ENCODE data around the gene TOMM5. TPM values are rescaled to one million over a fixed set of nuclear protein-coding genes. Genes with fewer than 3 reads are reported as not detected.

Gene TOMM5
- total RNA-seq, 2 donors from 2014 or later = 59.9 to 112 TPM

DNA sequence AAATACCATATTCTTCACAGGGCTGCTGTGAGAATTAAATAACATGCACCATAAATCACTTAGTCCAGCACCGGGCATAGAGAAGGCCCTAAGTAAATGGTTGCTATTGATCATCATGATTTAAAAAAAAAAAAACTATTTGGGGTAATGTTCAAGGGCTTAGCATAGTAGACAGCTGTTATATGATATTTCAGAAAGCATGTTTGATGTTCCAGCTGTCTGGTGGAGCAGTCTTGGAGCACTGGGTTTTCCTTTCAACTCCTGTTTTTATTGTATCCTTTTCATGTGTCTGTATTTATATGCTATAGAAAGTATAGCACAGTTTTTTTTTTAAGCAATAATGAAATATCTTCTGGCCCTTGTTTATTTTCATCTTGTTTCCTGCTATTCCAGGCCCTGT lies 28.0 kb upstream of the TOMM5 start:
- intact Hi-C loops (cut with DNase I) = no loop called here
- Histone ChIP-seq H3K36me3 (no peaks in the 10 kb centered on the region), H3K27me3 (no peaks in the 10 kb centered on the region), H3K9me3 (no peaks in the 10 kb centered on the region), H3K9ac (ENCODE audit: low read depth in 2 of 2, low read length in 2 of 2) (no peak overlapping the region), H3K27ac (no peak overlapping the region), H3K4me3 (no peak overlapping the region), H3K4me1 (no peaks in the 10 kb centered on the region)
- no peak for DNase-seq
- no peak for TF ChIP-seq CTCF (IDR thresholded peaks at IDR 0.05)

DNA sequence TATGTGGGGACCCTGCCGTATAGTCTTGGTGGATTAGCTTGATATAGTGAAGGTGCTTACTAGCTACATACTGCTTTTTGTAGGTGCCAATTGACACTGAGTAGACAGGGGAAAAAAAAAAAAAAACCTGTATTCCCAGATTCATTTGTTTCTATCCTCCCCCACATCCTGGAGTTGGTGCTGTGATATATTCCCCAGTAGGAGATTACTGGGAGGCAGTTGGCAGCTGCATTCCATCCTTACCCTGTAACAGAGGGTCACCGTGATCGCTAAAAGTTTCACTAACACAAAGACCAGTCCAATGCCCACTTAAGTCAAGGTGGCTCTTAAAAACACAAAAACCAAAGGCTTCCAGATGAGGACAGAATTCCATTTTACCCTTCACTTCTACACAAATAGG lies 27.4 kb upstream of the TOMM5 start:
- no peak for DNase-seq
- no peak overlapping the region for H3K27ac ChIP-seq
- H3K9me3 ChIP-seq = no peaks in the 10 kb centered on the region
- no peaks in the 10 kb centered on the region for H3K36me3 ChIP-seq
- no peak overlapping the region for H3K9ac ChIP-seq (ENCODE audit: low read depth in 2 of 2, low read length in 2 of 2)
- no peaks in the 10 kb centered on the region for H3K27me3 ChIP-seq
- TF ChIP-seq CTCF (IDR thresholded peaks at IDR 0.05) = no peak
- H3K4me3 ChIP-seq = no peak overlapping the region
- intact Hi-C loops (cut with DNase I) = no loop called here
- no peaks in the 10 kb centered on the region for H3K4me1 ChIP-seq

DNA sequence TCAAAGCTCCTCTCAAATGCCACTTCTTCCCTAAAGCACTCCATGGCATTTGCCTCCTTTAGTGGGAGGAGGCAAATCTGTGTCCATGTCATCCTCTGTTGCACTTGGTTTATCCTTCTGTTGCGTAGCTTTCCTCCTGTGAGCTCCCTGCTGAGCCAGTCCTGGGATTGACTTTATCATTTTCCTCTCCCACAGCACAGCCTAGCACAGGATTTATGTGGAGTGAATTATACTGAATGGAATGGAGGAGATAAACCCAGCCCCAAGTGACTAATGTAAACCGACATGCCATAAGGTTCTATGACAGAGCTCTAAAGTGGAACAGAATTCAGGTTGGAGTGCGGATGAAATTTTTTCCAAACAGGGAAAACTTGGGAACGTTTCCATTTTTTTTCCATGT lies 26.4 kb upstream of the TOMM5 start:
- H3K4me3 ChIP-seq = no peak overlapping the region
- no peak overlapping the region for H3K27ac ChIP-seq
- no peaks in the 10 kb centered on the region for H3K27me3 ChIP-seq
- H3K36me3 ChIP-seq = no peaks in the 10 kb centered on the region
- intact Hi-C loops (cut with DNase I) = no loop called here
- no peaks in the 10 kb centered on the region for H3K4me1 ChIP-seq
- DNase-seq = no peak
- TF ChIP-seq CTCF (IDR thresholded peaks at IDR 0.05) = no peak
- H3K9me3 ChIP-seq = no peaks in the 10 kb centered on the region
- H3K9ac ChIP-seq (ENCODE audit: low read depth in 2 of 2, low read length in 2 of 2) = no peak overlapping the region

DNA sequence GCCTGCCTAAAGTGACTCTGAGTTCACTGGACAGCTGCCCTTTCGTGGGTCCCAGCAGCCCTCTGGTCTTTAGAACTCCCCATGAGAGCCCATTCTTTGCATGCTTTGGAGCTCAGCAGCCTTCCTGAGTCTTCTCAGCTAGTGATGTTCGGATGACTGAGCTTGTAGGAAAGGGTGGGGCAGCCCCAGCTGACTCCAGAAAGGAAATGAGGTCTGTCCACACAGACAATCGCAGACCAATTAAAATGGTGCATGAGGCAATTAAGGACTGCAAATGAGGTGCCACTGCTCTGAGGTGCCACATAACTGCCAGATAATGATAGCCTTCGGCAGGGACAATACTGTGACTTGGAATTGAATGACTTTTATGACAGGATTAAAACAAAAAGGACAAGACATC lies 25.4 kb upstream of the TOMM5 start:
- Histone ChIP-seq H3K9ac (ENCODE audit: low read depth in 2 of 2, low read length in 2 of 2) (no peak overlapping the region), H3K27ac (no peak overlapping the region), H3K4me1 (no peaks in the 10 kb centered on the region), H3K36me3 (no peaks in the 10 kb centered on the region), H3K27me3 (no peaks in the 10 kb centered on the region), H3K4me3 (no peak overlapping the region), H3K9me3 (no peaks in the 10 kb centered on the region)
- TF ChIP-seq CTCF (IDR thresholded peaks at IDR 0.05) = no peak
- intact Hi-C loops (cut with DNase I) = no loop called here
- DNase-seq = no peak

- H3K36me3 ChIP-seq = no peaks in the 10 kb centered on the region
- no peak overlapping the region for H3K9ac ChIP-seq (ENCODE audit: low read depth in 2 of 2, low read length in 2 of 2)
- intact Hi-C loops (cut with DNase I) = no loop called here
- no peaks in the 10 kb centered on the region for H3K27me3 ChIP-seq
- no peak for TF ChIP-seq CTCF (IDR thresholded peaks at IDR 0.05)
- H3K9me3 ChIP-seq = no peaks in the 10 kb centered on the region
- H3K27ac ChIP-seq = no peak overlapping the region
- DNase-seq = no peak
- no peaks in the 10 kb centered on the region for H3K4me1 ChIP-seq
- H3K4me3 ChIP-seq = no peak overlapping the region
Observed at GRCh38 chr9:37617161-37617560, 24.8 kb upstream of the TOMM5 start.

DNA sequence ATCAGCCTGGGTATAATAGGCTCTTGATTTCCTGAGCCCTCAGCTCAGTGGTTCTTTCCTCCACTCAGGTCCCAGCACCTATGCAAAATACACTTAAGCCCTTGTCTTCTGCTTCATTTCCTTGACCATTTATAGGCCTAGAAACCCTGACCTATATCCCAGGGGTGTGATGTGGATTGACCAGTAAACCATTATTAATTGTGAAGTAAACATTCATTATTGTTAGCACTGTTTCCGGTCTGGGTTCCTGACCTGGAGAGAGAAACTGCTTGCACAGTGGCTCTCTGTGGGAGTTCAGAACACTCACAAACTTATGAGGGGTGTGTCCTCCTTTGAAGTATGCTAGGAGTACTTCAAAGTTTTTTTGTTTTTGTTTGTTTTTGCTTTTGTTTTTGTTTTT lies 19.6 kb upstream of the TOMM5 start:
- Histone ChIP-seq H3K27me3 (no peaks in the 10 kb centered on the region), H3K4me3 (no peak overlapping the region), H3K9ac (ENCODE audit: low read depth in 2 of 2, low read length in 2 of 2) (no peak overlapping the region), H3K36me3 (no peaks in the 10 kb centered on the region), H3K9me3 (no peaks in the 10 kb centered on the region), H3K27ac (no peak overlapping the region), H3K4me1 (no peaks in the 10 kb centered on the region)
- intact Hi-C loops (cut with DNase I) = no loop called here
- no peak for DNase-seq
- no peak for TF ChIP-seq CTCF (IDR thresholded peaks at IDR 0.05)
